HG03575 (cell line): ENCODE results near the gene CAPNS2.

Experiments used
- ATAC-seq: cut with Tn5 transposase; IDR thresholded peaks from one replicate; pipeline ENCODE4 v1.9.1; 2021; ENCODE audit not compliant: unreplicated experiment, insufficient number of reproducible peaks, low FRiP score; ENCODE audit errors: extremely low read depth

Gene CAPNS2

GRCh38 chr16:55566432-55567175 lies at the start of gene CAPNS2:
CAPNS2 (plus strand) TSS chr16:55566684; CDS start chr16:55566757, 73 bp downstream.
- no peak for ATAC-seq

GRCh38 chr16:55521792-55522191 lies 44.7 kb upstream of the CAPNS2 start:
- no peak for ATAC-seq

- ATAC-seq: no peak
Measured at GRCh38 chr16:55526441-55526840, 40.0 kb upstream of the CAPNS2 start.

DNA sequence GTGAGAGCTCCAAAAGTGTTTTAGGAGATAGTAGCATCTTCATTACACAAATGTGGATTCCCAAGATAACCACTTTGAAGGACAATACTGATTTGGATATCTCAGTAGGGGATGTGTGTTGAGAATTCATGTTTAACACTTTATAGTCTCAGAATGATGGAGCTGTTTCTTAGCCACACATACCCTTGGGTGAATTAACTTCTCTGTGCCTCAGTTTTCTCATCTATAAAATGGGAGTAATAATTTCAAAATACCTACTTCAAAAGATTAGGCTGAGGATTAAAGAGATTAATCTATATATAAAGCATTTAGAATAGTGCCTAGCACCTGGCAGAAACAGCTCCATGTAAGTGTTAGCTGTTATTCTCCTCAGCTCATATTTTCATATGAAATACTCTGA lies 38.6 kb upstream of the CAPNS2 start:
- no peak for ATAC-seq

GRCh38 chr16:55529018-55529417 lies 37.5 kb upstream of the CAPNS2 start:
- no peak for ATAC-seq

- no peak for ATAC-seq
Measured at GRCh38 chr16:55530316-55530856, 36.1 kb upstream of the CAPNS2 start.

GRCh38 chr16:55532227-55532626 lies 34.3 kb upstream of the CAPNS2 start:
- ATAC-seq: no peak

DNA sequence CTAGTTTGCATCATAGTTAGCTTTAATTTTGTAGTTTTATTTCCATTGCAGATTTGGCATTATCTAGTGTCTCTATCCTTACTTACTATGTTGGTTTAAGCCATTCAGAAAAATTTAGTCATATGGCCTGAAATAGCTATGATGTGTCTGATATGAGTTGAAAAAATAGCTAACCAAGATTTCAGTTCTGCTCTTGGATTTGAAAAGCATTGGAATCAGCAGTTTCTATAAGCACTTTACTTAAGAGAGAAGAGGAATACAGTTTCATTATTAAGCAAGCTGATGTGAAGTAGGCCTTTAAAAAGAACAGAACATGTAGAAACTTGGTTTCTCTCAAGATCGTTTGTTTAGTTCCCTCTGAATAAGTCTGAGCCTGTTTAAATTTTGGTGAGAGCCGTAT lies 31.7 kb upstream of the CAPNS2 start:
- ATAC-seq: no peak

DNA sequence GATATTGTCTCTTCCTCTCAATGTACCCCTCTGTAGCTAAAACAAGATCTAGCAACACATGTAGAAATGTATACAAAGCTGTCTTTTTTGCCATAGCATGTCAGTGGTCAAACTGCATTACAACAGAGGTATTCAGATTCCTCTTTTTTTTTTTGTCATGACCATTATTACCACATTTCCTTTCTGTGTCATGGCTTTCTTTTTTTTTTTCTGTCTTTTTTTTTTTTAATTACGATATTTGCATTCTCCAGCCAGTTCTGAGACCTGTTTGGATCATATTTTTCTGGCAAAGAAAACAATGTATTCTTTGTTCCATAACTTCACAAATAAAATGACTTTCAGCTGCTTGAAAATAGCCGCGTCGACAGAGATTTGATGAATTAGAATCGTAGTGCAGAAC lies 27.4 kb upstream of the CAPNS2 start:
- no peak for ATAC-seq

- no peak for ATAC-seq
Measured at GRCh38 chr16:55539488-55539887, 27.0 kb upstream of the CAPNS2 start.

- no peak for ATAC-seq
Measured at GRCh38 chr16:55540221-55540620, 26.3 kb upstream of the CAPNS2 start.

- ATAC-seq: no peak
Measured at GRCh38 chr16:55542459-55543082, 23.9 kb upstream of the CAPNS2 start.

DNA sequence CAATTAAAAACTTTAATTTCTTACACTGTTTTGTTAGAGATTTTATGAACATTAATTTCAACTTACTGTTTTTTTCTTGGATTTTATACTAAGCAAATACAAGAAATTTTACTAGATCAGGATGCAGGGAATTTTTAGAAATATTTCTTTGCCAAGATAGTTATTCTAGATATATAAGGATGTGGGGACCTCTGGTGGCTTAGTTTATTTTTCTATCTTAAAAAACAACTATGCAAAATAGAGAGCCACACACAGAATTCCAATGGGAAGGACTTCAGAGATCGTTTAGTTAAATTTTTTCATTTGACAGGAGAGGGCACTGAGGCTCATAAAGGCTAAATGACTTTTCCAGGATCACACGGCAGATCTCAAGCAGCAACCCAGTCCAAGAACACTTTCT lies 23.0 kb upstream of the CAPNS2 start:
- no peak for ATAC-seq

DNA sequence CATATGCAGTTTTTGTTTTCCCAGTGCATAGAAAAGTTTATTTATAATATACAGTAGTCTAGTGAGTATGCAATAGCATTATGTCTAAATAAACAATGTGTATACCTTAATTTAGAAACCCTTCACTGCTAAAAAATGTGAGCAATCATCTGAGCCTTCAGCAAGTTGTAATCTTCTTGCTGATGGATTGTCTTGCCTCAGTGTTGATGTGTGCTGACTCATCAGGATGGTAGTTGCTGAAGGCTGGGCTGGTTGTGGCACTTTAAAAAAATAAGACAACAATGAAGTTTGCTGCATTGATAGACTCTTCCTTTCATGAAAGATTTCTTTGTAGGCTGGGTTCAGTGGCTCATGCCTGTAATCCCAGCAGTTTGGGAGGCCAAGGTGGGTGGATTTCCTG lies 13.9 kb upstream of the CAPNS2 start:
- no peak for ATAC-seq

GRCh38 chr16:55555436-55555835 lies 11.0 kb upstream of the CAPNS2 start:
- no peak for ATAC-seq

DNA sequence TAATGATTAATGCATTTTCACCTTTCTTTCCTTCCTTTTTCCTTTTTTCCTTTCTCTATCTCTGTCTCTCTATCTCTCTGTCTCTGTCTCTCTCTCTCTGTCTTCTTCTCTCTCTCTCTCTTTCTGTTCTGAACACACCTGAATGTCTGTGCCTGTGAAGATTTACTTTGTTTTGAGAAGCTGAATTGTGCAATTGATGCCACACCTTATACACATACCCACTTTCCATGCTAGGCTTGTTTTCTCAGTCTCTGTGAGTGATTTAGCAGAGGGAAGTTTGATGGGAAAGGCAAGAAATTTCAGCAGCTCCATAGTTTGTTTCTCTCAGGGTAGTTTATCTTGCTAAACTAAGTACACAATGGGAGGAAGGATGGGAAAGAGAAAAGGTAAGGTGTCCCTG lies 9.3 kb upstream of the CAPNS2 start:
- ATAC-seq: no peak

- no peak for ATAC-seq
Measured at GRCh38 chr16:55559233-55559632, 7.3 kb upstream of the CAPNS2 start.

- ATAC-seq: no peak
Measured at GRCh38 chr16:55559933-55560516, 6.5 kb upstream of the CAPNS2 start.

- ATAC-seq: no peak
Measured at GRCh38 chr16:55561319-55561848, 5.1 kb upstream of the CAPNS2 start.

DNA sequence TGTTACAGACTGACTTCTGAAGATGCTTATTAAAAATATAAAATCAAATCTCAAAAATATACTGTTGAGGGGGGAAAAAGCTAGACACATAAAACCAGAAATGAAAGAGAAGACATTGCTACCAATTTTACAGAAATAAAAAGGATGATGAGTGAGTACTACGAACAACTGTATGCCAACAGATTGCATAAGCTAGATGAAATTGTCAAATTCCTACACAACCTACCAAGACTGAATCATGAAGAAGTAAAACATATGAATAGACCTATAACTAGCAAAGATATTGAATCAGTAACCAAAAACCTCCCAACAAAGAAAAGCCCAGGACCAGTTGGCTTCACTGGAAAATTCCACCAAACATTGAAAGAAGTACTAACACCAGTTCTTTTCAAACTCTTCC lies 3.5 kb upstream of the CAPNS2 start:
- ATAC-seq: no peak
